ENCODE data around the gene FASTKD3.

The FASTKD3 gene

GRCh38 chr5:7827610-7828009 lies 41.2 kb downstream of the FASTKD3 start:
- no peak overlapping the region for H3K27ac ChIP-seq
- TF ChIP-seq, protein P1, sequence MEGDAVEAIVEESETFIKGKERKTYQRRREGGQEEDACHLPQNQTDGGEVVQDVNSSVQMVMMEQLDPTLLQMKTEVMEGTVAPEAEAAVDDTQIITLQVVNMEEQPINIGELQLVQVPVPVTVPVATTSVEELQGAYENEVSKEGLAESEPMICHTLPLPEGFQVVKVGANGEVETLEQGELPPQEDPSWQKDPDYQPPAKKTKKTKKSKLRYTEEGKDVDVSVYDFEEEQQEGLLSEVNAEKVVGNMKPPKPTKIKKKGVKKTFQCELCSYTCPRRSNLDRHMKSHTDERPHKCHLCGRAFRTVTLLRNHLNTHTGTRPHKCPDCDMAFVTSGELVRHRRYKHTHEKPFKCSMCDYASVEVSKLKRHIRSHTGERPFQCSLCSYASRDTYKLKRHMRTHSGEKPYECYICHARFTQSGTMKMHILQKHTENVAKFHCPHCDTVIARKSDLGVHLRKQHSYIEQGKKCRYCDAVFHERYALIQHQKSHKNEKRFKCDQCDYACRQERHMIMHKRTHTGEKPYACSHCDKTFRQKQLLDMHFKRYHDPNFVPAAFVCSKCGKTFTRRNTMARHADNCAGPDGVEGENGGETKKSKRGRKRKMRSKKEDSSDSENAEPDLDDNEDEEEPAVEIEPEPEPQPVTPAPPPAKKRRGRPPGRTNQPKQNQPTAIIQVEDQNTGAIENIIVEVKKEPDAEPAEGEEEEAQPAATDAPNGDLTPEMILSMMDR (conservative IDR thresholded peaks at IDR 0.05) = peak; percentile 9; the same call in 1 of the 2 replicates
- no peak for TF ChIP-seq ZFX (IDR thresholded peaks at IDR 0.05)

GRCh38 chr5:7825630-7826029 lies 43.2 kb downstream of the FASTKD3 start:
- no peak overlapping the region for H3K27ac ChIP-seq
- TF ChIP-seq ZFX (IDR thresholded peaks at IDR 0.05) = no peak
- TF ChIP-seq, protein P1 (conservative IDR thresholded peaks at IDR 0.05) = no peak

- TF ChIP-seq, protein P1 (conservative IDR thresholded peaks at IDR 0.05) = no peak
- no peak for TF ChIP-seq ZFX (IDR thresholded peaks at IDR 0.05)
- no peak overlapping the region for H3K27ac ChIP-seq
Measured at GRCh38 chr5:7824995-7825394, 43.8 kb downstream of the FASTKD3 start.

DNA sequence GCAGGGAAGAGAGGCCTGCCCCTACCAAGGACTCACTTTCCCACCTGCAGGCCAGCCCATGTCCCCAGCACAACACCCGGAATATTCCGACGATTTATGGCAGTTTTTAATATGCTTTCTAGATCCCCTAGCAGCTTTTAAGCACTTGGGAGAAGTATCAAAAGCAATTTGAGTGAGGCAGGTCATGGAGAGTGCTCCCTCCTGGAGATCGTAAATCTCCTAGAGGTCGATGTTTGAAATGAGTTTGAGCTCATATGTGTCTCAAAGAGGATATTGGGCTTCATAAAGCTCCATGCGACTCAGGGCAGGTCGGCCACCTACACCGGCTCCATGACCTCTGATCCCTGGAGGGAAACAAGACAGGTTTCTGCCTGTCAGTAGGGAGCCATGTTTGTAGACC lies 45.2 kb downstream of the FASTKD3 start:
- TF ChIP-seq ZFX (IDR thresholded peaks at IDR 0.05) = no peak
- TF ChIP-seq, protein P1 (conservative IDR thresholded peaks at IDR 0.05) = no peak
- no peak overlapping the region for H3K27ac ChIP-seq

GRCh38 chr5:7822449-7822848 lies 46.4 kb downstream of the FASTKD3 start:
- TF ChIP-seq, protein P1 (conservative IDR thresholded peaks at IDR 0.05) = no peak
- no peak for TF ChIP-seq ZFX (IDR thresholded peaks at IDR 0.05)
- H3K27ac ChIP-seq = no peak overlapping the region

DNA sequence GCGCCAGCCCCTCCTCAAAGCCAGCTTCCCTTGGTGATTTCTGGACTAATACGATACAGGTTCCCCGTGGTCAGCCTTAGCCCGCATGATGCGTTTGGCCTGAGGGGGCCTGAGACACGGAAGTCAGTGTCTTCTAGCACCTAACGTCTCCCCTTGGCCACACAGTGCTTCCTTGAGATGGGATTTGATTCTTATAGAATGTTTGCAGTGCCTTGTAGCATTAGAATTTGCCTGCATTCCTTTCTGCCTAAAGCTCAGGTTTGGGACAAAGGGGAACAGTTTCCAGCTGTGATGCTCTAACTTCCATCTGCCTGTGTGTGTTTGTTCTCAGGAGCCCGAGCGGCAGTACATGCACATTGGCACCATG lies 52.3 kb downstream of the FASTKD3 start:
- TF ChIP-seq ZFX (IDR thresholded peaks at IDR 0.05) = no peak
- TF ChIP-seq, protein P1 (conservative IDR thresholded peaks at IDR 0.05) = peak; percentile 42
- H3K27ac ChIP-seq = no peak overlapping the region

DNA sequence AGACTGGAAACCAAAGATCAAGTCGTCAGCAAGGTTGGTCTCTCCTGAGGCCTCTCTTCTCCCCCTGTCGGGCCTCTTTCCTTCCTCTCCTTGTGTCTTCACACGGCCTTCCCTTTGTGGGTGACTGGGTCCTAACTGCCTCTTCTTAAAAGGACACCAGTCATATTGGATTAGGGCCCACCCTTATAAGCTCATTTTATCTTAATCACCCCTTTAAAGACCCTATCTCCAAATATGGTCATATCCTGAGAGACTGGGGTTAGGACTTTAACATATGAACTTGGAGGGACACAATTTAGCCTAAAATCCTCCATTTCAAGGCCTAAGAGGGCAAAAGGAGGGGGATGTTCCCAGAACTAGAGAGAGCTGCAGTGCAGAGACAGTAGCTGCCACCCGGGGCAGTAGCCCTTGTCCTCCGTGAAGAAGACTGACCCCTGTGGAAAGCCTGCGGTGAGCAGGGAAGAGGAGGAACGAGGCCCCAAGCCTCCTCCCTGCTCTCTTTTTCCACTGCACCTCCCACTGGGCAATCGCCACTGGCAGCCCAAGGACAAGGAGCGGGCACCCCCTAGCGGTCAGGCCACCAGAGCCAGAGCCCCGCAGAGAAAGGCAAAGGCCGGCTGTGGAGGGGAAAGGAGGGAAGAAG lies 52.8 kb downstream of the FASTKD3 start:
- TF ChIP-seq, protein P1 (conservative IDR thresholded peaks at IDR 0.05) = peak; percentile 98
- TF ChIP-seq ZFX (IDR thresholded peaks at IDR 0.05) = no peak
- H3K27ac ChIP-seq = no peak overlapping the region
